ENCODE data around the gene VPS29. TPM values are rescaled to one million over a fixed set of nuclear protein-coding genes. Genes with fewer than 3 reads are reported as not detected.
"Not testable (repeated sequence)": the region's sequence is repeated elsewhere in the genome, so short reads cannot be mapped to it uniquely, and the experiment has no call there.

Gene VPS29
- total RNA-seq, 1 donor = 88.9 TPM

DNA sequence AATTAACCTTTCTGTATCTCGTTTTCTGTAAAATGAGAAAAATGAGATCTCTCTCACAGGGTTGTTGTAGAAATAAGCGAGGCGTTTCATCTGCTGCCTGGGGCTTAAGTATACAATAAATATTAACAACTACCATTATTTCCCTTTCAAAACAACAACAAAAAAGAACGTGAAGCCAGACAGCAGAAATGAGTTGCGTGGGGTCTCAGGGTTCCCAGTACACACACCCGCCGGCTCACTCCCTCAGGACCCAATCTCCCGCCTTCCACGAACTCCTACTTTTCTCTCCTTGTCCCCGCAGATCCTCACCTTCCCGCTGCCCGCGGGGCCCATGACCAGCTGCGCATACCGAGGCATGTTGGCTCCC is 34.1 kb downstream of the VPS29 start:
- no peak for DNase-seq (ENCODE audit: low read depth)
- peak overlapping the region; percentile 94 for H3K4me3 ChIP-seq (ENCODE audit: low read depth, low read length)
- TF ChIP-seq, protein P1, sequence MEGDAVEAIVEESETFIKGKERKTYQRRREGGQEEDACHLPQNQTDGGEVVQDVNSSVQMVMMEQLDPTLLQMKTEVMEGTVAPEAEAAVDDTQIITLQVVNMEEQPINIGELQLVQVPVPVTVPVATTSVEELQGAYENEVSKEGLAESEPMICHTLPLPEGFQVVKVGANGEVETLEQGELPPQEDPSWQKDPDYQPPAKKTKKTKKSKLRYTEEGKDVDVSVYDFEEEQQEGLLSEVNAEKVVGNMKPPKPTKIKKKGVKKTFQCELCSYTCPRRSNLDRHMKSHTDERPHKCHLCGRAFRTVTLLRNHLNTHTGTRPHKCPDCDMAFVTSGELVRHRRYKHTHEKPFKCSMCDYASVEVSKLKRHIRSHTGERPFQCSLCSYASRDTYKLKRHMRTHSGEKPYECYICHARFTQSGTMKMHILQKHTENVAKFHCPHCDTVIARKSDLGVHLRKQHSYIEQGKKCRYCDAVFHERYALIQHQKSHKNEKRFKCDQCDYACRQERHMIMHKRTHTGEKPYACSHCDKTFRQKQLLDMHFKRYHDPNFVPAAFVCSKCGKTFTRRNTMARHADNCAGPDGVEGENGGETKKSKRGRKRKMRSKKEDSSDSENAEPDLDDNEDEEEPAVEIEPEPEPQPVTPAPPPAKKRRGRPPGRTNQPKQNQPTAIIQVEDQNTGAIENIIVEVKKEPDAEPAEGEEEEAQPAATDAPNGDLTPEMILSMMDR (IDR thresholded peaks at IDR 0.05; ENCODE audit: insufficient read depth, low read length) = no peak

DNA sequence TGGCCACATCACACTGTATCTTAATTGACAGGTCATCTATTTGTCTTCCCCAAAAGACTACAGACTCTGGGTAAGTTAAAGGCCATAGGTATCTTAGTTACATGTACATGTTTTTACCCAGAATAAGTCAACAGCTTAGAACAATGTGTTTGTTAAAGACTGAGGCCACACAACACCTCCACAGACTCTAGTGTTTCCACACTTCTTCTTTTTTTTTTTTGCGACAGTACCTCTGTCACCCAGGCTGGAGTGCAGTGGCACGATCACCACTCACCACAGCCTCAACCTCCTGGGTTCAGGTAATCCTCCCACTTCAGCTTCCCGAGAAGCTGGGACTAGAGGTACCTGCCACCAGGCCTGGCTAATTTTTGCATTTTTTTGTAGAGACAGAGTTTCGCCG is 35.1 kb downstream of the VPS29 start:
- TF ChIP-seq, protein P1 (IDR thresholded peaks at IDR 0.05; ENCODE audit: insufficient read depth, low read length) = no peak
- no peak for DNase-seq (ENCODE audit: low read depth)
- H3K4me3 ChIP-seq (ENCODE audit: low read depth, low read length) = peak overlapping the region; percentile 7

DNA sequence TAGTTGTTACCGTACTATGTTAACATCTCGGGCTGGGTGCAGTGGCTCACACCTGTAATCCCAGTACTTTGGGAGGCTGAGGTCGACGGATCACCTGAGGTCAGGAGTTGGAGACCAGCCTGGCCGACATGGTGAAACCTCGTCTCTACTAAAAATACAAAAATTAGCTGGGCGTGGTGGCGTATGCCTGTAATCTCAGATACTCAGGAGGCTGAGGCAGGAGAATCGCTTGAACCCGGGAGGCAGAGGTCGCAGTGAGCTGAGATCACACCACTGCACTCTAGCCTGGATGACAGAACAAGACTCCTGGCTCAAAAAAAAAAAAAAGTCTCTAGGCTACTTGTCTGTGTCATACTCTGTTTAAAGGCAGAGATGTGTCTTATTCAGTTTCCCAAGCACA is 36.1 kb downstream of the VPS29 start:
- DNase-seq (ENCODE audit: low read depth); H3K4me3 ChIP-seq (ENCODE audit: low read depth, low read length): not testable (repeated sequence)

DNA sequence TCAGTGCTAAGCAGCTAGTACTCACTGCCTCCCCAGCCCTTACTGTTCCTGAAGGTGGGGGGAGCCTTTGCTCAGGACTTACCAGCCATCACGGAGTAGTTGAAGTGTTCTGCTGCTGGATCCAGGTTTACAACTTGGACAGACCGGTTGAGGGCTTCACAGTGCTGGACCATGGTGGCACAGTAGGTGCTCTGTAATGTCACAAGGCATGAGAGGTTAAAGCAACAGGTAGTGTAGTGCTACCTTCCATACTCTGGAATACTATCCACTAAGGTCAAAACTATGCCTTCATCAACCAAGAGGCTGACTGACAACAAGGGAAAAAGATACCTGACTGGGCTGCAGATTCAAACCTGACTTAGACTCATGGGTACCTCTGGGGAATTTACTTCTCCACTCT is 36.9 kb downstream of the VPS29 start:
- H3K4me3 ChIP-seq (ENCODE audit: low read depth, low read length) = no peak overlapping the region
- TF ChIP-seq, protein P1 (IDR thresholded peaks at IDR 0.05; ENCODE audit: insufficient read depth, low read length) = no peak
- DNase-seq (ENCODE audit: low read depth) = no peak

DNA sequence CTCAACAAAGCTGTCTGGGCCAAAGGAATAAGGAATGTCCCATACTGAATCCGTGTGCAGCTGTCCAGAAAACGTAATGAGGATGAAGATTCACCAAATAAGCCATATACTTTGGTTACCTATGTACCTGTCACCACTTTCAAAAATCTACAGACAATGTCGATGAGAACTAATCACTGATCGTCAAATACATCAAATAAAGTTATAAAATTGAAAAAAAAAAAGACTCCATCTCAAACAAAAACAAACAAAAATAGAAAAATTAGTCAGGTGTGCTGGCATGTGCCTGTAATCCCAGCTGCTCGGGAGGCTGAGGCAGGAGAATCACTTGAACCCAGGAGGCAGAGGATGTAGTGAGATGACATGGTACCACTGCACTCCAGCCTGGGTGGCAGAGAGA is 40.7 kb downstream of the VPS29 start:
- not testable (repeated sequence) for H3K4me3 ChIP-seq (ENCODE audit: low read depth, low read length); DNase-seq (ENCODE audit: low read depth)

DNA sequence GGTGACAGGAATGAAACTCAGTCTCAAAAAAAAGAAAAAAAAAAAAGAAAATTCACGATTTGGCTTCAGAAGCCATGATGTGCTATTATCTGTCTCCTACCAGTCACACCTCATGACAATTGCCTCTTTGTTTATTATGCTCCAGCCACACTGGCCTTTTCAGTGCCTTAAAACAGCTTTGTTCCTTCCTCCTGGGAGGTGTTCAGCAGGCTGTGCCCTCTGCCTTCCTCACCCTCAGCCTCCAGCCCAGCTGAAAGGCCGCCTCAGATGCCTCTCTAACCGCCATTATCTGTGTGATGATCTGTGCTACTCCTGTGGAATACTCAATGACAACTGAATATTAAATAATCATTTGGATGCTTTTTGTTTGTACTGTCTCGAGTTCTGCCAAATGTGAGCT is 43.2 kb downstream of the VPS29 start:
- no peak for DNase-seq (ENCODE audit: low read depth)
- TF ChIP-seq, protein P1 (IDR thresholded peaks at IDR 0.05; ENCODE audit: insufficient read depth, low read length) = no peak
- H3K4me3 ChIP-seq (ENCODE audit: low read depth, low read length) = no peak overlapping the region

DNA sequence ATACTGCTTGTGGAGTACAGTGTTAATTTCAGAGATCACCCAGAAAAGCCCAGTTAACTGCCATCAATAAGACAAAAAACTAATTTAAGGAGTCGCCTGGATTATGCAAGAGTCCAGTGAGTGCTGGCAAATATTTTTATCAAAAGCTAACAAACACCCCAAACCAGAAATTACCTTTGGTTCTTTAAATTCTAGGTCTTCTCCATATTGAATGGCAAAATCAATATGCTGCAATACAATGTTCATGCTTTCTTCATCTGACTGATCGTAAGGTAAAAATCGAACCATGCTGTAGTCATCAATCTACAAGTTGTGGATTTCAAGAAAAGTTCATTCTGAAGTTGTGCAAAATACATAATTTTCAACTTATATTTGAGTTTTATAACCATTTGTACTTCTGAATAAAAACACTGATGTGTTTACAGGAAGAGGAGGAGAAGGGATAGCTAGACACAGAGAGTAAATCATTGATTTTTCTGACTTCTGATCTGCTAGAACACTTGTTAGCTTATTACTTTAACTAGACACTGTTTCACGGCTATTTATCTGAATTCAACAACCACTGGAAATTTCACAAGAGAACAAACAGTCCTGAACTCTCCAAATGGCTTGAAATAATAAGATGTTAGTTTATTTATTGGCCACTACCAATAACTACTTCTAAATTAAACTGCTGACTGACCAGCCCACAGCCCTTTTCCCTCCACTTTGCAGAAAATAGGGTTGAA is 48.2 kb downstream of the VPS29 start:
- TF ChIP-seq, protein P1 (IDR thresholded peaks at IDR 0.05; ENCODE audit: insufficient read depth, low read length) = no peak
- no peak overlapping the region for H3K4me3 ChIP-seq (ENCODE audit: low read depth, low read length)

DNA sequence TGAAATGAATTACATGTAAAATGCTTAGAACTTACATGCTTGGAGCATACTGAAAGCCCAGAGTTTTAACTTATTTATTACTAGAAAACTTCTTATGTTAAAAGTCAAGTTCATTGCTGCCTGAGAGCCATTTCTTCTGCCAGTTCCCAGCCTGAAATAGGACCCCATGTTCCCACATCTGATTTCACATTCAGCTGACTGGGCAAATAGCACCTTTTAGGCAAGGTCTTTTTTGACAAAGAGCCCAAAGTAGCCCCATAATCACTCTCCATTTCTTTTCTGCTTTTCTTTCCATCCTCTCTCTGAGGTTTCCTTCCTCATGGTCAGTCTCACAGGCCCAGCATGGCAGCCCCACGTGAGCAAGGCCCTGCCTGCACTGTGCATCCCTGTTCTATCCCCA is 50.6 kb downstream of the VPS29 start:
- no peak overlapping the region for H3K4me3 ChIP-seq (ENCODE audit: low read depth, low read length)
- DNase-seq (ENCODE audit: low read depth) = no peak
- TF ChIP-seq, protein P1 (IDR thresholded peaks at IDR 0.05; ENCODE audit: insufficient read depth, low read length) = no peak

More for the DNA sequence above, 48.2 kb downstream of the VPS29 start:
- no peak for DNase-seq (ENCODE audit: low read depth)

All from fibroblast of the aortic adventitia (primary cell).